ENCODE measurements around the gene COL10A1.
A peak's percentile ranks its signal among the peaks of the same experiment; 100 is the strongest.

COL10A1 gene

DNA sequence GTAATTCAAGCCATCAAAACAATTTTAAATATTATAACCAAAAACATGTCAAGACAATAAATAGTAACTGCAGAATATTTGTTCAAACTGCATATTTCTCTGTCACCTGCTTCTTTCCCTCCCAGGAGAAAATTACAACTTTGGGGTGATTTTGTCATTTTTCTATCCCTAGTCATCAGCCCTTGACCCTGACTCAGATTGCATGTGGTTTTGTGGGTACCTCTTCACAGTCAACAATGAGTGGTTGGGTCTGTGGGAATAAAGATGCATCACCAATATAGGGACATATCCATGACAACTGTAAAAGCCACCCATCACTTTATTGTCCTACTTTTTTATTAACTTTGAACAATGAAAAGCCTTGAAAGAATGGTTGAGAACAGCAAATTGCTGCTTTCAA is 7.3 kb downstream of the COL10A1 start:
- Histone ChIP-seq H3K4me3 (ENCODE audit: low read length) (no peak overlapping the region), H3K9me3 (replicated peaks; ENCODE audit: insufficient read depth, low read length) (no peaks in the 10 kb centered on the region), H3K27ac (ENCODE audit: low read length) (no peak overlapping the region), H3K36me3 (replicated peaks; ENCODE audit: insufficient read depth, low read length) (no peaks in the 10 kb centered on the region), H3K9ac (ENCODE audit: low read length) (no peak overlapping the region), H3K4me1 (ENCODE audit: low read length) (no peaks in the 10 kb centered on the region), H3K79me2 (ENCODE audit: low read length) (no peaks in the 10 kb centered on the region), H3K4me2 (ENCODE audit: low read depth, low read length) (no peak overlapping the region), H3K27me3 (replicated peaks; ENCODE audit: insufficient read depth, low read length) (no peaks in the 10 kb centered on the region), H3F3A (ENCODE audit: insufficient read depth, low read length) (no peaks in the 10 kb centered on the region), H4K20me1 (ENCODE audit: insufficient read depth, low read length) (no peaks in the 10 kb centered on the region), H2AFZ (ENCODE audit: low read length) (no peak overlapping the region), H3K9me2 (replicated peaks; ENCODE audit: insufficient read depth, low read length) (no peaks in the 10 kb centered on the region)
- DNase-seq: no peak
- TF ChIP-seq EZH2phosphoT487 (IDR thresholded peaks at IDR 0.05; ENCODE audit: low read length) (no peak), EZH2 (optimal IDR thresholded peaks at IDR 0.05; ENCODE audit: low read depth, low read length) (no peak)
- TF ChIP-seq, protein P1, sequence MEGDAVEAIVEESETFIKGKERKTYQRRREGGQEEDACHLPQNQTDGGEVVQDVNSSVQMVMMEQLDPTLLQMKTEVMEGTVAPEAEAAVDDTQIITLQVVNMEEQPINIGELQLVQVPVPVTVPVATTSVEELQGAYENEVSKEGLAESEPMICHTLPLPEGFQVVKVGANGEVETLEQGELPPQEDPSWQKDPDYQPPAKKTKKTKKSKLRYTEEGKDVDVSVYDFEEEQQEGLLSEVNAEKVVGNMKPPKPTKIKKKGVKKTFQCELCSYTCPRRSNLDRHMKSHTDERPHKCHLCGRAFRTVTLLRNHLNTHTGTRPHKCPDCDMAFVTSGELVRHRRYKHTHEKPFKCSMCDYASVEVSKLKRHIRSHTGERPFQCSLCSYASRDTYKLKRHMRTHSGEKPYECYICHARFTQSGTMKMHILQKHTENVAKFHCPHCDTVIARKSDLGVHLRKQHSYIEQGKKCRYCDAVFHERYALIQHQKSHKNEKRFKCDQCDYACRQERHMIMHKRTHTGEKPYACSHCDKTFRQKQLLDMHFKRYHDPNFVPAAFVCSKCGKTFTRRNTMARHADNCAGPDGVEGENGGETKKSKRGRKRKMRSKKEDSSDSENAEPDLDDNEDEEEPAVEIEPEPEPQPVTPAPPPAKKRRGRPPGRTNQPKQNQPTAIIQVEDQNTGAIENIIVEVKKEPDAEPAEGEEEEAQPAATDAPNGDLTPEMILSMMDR (IDR thresholded peaks at IDR 0.05; ENCODE audit: low read length): no peak

DNA sequence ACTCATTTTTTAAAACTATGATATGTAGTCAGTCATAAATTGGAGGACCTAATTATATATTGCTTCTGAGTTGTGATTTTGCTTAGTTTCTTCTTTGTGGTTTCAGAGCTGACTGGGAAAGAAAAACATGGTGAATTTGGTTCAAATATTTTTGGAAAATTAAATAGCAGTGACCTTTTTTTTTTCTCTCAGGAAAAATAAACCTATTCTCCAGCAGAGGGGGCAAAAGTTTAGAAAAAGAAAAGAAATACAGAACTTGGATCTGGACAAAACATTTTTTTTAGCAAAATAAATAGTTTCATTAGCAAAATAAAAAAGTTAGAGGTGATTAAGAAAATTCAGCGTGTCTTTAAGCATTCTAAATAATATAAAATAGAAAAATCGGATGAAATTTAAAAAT is 10.2 kb downstream of the COL10A1 start:
- H3K9me3 ChIP-seq (replicated peaks; ENCODE audit: insufficient read depth, low read length): no peaks in the 10 kb centered on the region
- no peaks in the 10 kb centered on the region for H4K20me1 ChIP-seq (ENCODE audit: insufficient read depth, low read length)
- TF ChIP-seq EZH2phosphoT487 (IDR thresholded peaks at IDR 0.05; ENCODE audit: low read length): no peak
- TF ChIP-seq, protein P1 (IDR thresholded peaks at IDR 0.05; ENCODE audit: low read length): peak; percentile 25
- TF ChIP-seq EZH2 (optimal IDR thresholded peaks at IDR 0.05; ENCODE audit: low read depth, low read length): no peak
- H2AFZ ChIP-seq (ENCODE audit: low read length): no peak overlapping the region
- no peaks in the 10 kb centered on the region for H3K9me2 ChIP-seq (replicated peaks; ENCODE audit: insufficient read depth, low read length)
- H3K79me2 ChIP-seq (ENCODE audit: low read length): no peaks in the 10 kb centered on the region
- no peak overlapping the region for H3K9ac ChIP-seq (ENCODE audit: low read length)
- no peaks in the 10 kb centered on the region for H3K4me1 ChIP-seq (ENCODE audit: low read length)
- H3F3A ChIP-seq (ENCODE audit: insufficient read depth, low read length): no peaks in the 10 kb centered on the region
- H3K27ac ChIP-seq (ENCODE audit: low read length): no peak overlapping the region
- H3K4me2 ChIP-seq (ENCODE audit: low read depth, low read length): no peak overlapping the region
- H3K4me3 ChIP-seq (ENCODE audit: low read length): no peak overlapping the region
- no peaks in the 10 kb centered on the region for H3K36me3 ChIP-seq (replicated peaks; ENCODE audit: insufficient read depth, low read length)
- H3K27me3 ChIP-seq (replicated peaks; ENCODE audit: insufficient read depth, low read length): no peaks in the 10 kb centered on the region
- DNase-seq: no peak

DNA sequence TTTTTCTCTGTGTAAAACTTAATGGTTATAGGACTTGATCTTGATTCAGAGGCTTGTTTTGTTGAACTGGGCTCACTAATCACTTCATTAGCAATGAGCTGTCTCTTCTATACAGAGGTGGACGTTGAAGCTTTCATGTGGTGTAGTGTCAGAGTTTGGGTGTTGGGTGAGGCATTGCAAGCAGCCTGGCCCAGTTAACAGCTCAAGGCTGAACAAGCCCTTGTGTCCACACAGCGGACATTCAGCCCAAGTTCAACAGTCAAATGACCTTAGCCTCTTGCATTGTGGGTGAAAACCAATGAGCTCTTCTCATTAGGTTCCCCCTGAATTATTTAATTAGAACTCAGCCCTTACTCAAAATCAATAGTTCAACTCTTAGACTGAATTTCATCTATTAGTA is 12.5 kb downstream of the COL10A1 start:
- Histone ChIP-seq H2AFZ (ENCODE audit: low read length) (no peak overlapping the region), H3K9ac (ENCODE audit: low read length) (no peak overlapping the region), H3K27ac (ENCODE audit: low read length) (no peak overlapping the region), H3K9me3 (replicated peaks; ENCODE audit: insufficient read depth, low read length) (no peaks in the 10 kb centered on the region), H3K9me2 (replicated peaks; ENCODE audit: insufficient read depth, low read length) (no peaks in the 10 kb centered on the region), H3K79me2 (ENCODE audit: low read length) (no peaks in the 10 kb centered on the region), H3K27me3 (replicated peaks; ENCODE audit: insufficient read depth, low read length) (no peaks in the 10 kb centered on the region), H3K4me1 (ENCODE audit: low read length) (no peaks in the 10 kb centered on the region), H3K4me3 (ENCODE audit: low read length) (no peak overlapping the region), H3K4me2 (ENCODE audit: low read depth, low read length) (no peak overlapping the region), H3F3A (ENCODE audit: insufficient read depth, low read length) (no peaks in the 10 kb centered on the region), H4K20me1 (ENCODE audit: insufficient read depth, low read length) (no peaks in the 10 kb centered on the region), H3K36me3 (replicated peaks; ENCODE audit: insufficient read depth, low read length) (no peaks in the 10 kb centered on the region; the same call in 1 of the 2 replicates)
- no peak for DNase-seq
- TF ChIP-seq, protein P1 (IDR thresholded peaks at IDR 0.05; ENCODE audit: low read length): no peak
- no peak for TF ChIP-seq EZH2 (optimal IDR thresholded peaks at IDR 0.05; ENCODE audit: low read depth, low read length)
- TF ChIP-seq EZH2phosphoT487 (IDR thresholded peaks at IDR 0.05; ENCODE audit: low read length): no peak
